ENCODE results near the gene CYP19A1. TPM values are rescaled to one million over a fixed set of nuclear protein-coding genes. Genes with fewer than 3 reads are reported as not detected.

Gene CYP19A1
- total RNA-seq, 1 experiment from 2014 or later: 0.48 TPM

DNA sequence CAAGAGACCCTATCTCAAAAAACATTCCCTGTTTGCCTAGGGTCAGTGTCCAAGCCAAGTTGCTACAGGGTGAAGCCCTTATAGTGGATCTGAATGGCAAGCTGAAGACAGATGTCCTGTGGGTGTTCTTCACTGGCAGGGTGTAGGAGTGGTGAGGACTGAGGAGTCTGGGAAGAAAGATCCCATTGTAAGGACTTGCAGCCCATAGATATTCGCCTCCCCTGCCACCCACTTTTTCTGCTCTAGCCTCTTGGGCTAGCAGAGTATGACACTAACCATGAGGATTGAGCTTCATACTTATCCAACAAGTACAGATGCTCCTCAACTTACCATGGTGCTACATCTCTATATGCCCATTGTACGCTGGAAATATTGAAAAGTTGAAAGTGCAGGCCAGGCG is 13.2 kb downstream of the CYP19A1 start:
- DNase-seq (ENCODE audit: low read depth): no peak

DNA sequence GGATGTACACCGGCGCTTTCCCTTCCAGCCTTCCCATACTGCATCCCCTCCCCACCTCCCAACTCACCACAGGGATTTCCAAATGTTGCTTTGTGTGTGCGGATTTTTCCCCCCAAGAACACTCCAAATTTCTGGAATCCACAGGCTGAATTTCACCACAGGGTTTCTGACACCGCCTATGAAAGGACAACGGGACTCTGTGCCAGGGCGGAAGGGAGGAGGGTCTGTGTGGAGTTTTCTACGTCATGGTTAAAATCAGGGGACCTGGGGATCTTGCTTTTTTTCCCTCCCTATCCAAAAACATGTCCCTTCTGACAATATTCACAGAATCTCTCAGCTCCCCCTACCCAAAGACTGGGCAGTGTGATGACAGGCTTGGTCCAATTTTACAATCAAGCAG is 14.6 kb downstream of the CYP19A1 start:
- no peak for DNase-seq (ENCODE audit: low read depth)

DNA sequence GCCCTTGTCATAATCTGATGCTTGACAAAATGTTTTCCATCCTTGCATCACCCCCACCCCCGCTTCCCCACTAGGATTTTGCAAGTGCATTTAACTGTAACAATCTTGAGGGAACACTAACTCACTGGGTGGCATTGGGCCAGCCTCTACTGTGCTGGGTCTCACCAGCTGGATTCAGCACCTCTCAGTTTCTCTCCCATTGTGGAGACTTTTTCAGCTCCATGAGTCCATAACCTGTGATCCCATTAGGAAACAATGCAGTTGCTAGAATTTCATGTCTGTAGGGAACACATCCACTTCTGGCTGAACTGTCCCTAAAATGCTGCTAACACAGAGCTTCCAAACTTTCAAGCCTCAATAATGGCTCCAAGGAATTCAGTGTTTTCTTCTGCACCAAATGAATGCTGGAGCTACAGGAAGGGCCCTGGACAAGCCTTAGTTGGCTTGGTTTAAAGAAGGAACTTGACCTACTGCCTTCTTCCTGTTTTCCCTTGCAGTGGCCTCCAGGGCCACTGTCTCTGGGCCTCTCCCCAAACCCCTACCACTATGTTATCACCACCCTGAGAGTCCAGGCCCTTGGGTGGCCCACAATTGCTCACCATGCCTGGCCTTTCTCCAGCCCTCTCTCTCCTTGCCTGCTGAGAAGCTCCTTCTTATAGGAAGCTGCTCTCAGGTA is 15.6 kb downstream of the CYP19A1 start:
- no peak for DNase-seq (ENCODE audit: low read depth)

GRCh38 chr15:51321316-51321715 is 17.1 kb downstream of the CYP19A1 start:
- no peak for DNase-seq (ENCODE audit: low read depth)

DNA sequence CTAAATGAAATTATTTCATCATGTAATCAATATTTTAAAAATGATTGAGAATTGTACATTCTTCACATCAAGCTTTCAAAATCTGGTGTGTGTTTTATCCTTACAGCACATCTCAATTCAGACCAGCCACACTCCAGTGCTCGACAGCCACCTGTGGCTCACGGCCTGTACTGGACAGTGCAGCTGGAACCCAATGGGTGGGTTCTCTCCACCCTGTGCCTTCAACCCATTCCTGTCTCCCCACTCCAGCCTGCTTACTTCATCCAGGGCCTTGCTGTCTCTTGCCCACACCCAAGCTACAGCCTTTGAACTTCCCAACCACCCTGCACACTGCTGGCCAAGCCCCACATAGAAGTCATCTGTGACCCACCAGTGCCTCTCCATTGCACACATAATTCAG is 17.6 kb downstream of the CYP19A1 start:
- DNase-seq (ENCODE audit: low read depth): no peak

- DNase-seq (ENCODE audit: low read depth): no peak
Observed at GRCh38 chr15:51319539-51319938, 18.9 kb downstream of the CYP19A1 start.

DNA sequence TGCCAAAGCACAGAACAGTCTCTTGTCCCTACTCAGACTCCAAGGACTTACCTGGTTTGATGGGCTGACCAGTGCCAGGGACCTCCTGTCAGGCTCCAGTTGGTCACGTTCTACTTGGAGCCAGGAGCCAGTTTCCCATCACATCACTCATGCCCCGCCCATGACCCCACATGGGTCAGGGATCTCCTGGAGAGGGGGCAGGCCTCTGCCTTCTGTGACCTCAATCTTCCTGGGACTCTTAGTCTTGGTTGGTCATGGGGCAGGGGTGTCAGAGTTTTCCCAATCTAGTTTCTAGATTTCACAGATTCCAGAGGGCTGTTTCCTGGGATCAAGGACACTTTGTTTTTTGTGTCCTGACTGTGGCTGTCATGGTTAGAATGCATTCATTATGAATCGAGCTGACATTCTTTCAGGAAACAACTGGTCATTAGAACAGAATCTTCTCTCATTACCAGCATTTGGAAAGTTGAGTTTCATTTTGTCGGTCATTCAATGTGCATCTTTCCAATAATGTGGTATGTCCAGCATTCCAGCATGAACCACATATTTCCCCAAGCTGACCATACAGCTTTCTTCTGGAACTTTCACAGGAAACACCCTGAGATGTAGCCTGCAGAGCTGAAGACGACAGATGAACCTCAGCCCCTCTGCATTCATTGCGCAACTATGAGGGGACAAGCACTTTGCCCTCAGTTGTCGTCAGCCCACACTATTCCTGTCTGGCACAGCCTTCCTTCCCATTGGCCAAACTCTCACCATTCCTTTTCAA is 19.8 kb downstream of the CYP19A1 start:
- peak; percentile 41 for DNase-seq (ENCODE audit: low read depth)

DNA sequence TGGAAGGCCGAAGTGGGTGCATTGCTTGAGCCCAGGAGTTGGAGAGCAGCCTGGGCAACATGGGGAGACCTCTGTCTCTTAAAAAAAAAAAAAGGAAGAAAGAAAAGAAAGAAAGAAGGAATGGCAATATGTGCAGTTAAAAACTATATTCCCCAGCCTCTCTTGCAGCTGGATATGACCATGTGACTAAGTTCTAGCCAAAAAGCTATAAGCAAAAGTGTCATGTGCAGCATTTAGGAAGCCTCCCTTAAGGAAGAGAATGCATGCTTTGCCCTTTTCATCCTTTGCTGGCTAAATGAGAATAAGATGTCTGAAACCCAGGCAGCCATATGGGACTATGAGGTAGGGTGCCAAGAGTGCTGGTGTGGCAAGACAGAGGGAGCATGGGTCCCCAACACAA is 21.8 kb downstream of the CYP19A1 start:
- no peak for DNase-seq (ENCODE audit: low read depth)

DNA sequence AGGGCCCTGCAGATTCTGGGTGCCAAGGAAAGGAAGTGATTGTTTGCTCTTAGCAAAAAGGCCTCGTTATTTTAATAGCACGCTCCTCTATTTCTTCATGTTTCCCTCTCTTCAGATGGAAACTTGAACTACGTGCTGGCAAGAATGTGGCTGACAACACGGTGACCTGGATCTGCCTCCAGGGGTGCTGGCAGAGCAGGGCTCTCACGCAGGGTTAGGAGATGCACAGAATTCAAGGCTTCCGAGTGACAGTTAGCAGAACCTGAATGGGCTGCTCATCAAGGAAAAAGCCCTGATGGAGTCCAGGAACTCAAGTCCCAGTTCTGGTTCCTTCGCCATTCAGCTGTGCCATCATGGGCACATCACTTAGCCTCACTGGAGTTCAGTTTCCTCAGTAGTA is 22.7 kb downstream of the CYP19A1 start:
- no peak for DNase-seq (ENCODE audit: low read depth)

DNA sequence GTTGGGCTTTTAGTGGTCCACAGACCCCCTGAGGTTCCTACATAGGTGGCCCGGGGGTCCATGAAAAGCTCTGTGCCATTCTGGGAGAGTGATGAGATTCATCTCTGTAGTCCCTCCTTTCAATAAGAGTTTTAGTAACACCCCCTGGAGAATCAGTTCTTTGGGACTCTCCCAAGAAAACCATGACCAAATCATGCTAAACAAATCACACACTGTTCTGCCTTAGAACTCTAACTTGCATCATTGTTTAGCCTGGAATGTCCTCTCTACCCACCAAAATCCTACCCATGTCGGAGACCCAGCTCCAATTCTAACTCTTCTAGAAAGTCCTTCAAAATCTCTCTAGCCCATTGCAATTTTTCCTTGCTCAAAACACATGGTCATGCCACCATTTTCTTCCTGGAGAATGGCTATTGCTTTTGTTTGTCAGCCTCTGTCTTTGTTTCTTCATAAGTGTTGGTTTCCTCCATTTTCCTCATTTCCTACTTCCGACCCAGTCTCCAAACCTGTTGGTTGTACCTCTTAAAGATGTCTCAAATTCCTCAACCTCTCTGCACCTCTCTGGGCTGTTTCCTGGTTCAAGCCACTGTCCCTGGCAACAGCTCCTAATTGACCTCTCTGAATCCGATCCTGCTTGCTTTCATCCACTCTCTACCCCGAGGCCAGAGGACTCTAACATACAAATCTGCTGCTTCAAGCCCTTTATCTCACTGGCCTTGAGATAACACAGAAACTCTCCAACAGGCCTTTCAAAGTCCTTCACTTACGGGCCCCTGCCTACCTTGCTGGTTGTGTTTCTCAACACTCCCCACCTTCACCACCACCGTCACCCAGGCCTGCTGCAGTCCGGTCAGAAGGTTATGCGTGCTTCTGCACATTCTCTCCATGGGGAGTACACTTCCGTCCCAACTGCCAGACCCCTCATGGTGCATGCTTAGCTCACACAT is 23.7 kb downstream of the CYP19A1 start:
- DNase-seq (ENCODE audit: low read depth): no peak

DNA sequence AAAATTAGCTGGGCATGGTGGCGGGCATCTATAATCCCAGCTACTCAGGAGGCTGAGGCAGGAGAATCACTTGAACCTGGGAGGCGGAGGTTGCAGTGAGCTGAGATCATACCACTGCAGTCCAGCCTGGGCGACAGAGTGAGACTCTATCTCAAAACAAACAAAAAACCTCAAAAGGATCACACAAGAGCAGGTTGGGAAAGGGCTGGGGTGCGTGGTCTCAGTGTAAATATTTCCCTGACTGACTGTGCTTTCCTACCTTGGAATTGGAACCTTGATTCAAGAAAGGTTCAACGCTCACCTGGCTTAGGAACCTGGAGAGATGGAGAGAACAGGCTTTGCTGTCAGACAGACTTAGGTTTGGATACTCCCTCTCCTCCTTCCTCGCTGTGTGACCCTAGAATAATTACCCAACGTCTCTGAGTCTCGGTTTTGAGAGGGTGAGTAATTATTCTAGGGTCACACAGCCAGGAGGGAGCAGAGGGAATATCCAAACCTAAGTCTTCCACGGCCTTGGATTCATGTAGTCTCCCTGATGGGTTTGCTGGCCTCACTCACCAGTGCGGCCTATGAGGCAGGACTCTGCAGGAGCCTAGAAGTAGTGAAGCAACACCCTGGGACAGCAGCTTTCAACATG is 24.6 kb downstream of the CYP19A1 start:
- DNase-seq (ENCODE audit: low read depth): no peak

GRCh38 chr15:51313074-51313393 is 25.4 kb downstream of the CYP19A1 start:
- DNase-seq (ENCODE audit: low read depth): no peak

- no peak for DNase-seq (ENCODE audit: low read depth)
Observed at GRCh38 chr15:51312166-51313073, 26.0 kb downstream of the CYP19A1 start.

GRCh38 chr15:51311510-51311909 is 26.9 kb downstream of the CYP19A1 start:
- DNase-seq (ENCODE audit: low read depth): no peak

DNA sequence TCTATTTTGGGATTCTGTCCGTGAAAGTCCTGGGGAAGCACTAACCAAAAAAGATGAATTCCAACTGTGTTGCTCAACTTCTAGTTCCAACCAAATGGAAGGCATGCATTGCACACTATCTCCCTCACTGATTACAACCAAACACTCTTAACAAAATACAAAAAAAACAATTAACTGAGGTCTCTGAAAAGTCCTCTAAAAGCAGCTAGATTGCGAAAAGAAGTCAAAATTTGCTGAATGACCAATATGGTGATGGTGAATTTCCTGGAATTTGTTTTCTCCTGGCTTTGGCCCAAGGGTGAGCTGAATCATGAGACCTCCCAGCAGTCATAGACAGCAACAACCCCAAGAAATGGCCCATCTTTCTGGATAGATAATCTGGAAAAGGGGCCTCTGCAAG is 28.3 kb downstream of the CYP19A1 start:
- no peak for DNase-seq (ENCODE audit: low read depth)

DNA sequence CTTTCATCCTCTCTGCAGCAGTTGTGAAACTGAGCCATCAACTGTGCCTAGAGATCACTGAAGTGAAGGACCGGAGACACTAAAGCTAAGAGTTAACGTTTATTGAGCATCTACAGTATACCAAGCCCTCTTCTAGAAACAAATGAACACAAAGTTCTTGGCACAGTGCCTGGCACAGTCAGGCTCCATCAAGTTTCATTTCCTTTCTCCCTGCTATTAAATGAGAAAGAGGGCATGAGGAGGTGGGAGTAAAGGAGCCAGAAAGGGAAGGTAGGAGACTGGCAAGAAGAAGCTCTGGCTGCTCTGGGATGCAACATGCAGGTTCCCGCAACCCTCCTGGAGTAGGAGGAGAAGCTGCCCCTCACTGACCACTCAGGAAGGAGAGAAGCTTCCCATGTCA is 30.6 kb downstream of the CYP19A1 start:
- DNase-seq (ENCODE audit: low read depth): no peak

- no peak for DNase-seq (ENCODE audit: low read depth)
Observed at GRCh38 chr15:51307325-51307724, 31.1 kb downstream of the CYP19A1 start.

GRCh38 chr15:51303462-51303980 is 34.9 kb downstream of the CYP19A1 start:
- no peak for DNase-seq (ENCODE audit: low read depth)

GRCh38 chr15:51302480-51302879 is 35.9 kb downstream of the CYP19A1 start:
- DNase-seq (ENCODE audit: low read depth): no peak

GRCh38 chr15:51299187-51300015 is 39.0 kb downstream of the CYP19A1 start:
- no peak for DNase-seq (ENCODE audit: low read depth)
